ENCODE results near the gene SYNJ2BP. TPM values are rescaled to one million over a fixed set of nuclear protein-coding genes. Genes with fewer than 3 reads are reported as not detected.

SYNJ2BP gene
- total RNA-seq, 2 experiments from 2014 or later, result 4.4 to 4.8 TPM

- POLR2A ChIA-PET, result interaction anchor here (0.7 kb wide), 1 partner anchor 27 kb away, joined by 5 read pairs; no protein-coding TSS in a partner anchor
- CTCF ChIA-PET, result no interaction called here
These were observed 22.1 kb downstream of the SYNJ2BP start for GRCh38 chr14:70394674-70395306.

DNA sequence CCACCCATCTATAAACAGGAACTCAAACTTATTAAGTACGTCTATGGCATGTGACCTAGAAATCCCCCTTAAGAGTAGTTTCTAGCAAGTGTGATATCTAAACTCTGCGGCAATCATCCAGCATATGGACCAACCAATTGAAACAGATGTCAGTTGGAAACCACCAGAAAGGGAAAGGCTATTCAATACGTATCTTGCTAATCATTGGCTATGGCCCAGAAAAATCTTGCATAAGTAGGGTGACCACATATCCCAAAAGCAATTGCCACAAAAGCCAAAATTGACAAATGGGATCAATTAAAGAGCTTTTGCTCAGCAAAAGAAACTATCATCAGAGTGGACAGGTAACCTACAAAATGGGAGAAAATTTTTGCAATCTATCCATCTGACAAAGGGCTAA, 24.2 kb downstream of the SYNJ2BP start:
- CTCF ChIA-PET, result no interaction called here
- POLR2A ChIA-PET, result no interaction called here

DNA sequence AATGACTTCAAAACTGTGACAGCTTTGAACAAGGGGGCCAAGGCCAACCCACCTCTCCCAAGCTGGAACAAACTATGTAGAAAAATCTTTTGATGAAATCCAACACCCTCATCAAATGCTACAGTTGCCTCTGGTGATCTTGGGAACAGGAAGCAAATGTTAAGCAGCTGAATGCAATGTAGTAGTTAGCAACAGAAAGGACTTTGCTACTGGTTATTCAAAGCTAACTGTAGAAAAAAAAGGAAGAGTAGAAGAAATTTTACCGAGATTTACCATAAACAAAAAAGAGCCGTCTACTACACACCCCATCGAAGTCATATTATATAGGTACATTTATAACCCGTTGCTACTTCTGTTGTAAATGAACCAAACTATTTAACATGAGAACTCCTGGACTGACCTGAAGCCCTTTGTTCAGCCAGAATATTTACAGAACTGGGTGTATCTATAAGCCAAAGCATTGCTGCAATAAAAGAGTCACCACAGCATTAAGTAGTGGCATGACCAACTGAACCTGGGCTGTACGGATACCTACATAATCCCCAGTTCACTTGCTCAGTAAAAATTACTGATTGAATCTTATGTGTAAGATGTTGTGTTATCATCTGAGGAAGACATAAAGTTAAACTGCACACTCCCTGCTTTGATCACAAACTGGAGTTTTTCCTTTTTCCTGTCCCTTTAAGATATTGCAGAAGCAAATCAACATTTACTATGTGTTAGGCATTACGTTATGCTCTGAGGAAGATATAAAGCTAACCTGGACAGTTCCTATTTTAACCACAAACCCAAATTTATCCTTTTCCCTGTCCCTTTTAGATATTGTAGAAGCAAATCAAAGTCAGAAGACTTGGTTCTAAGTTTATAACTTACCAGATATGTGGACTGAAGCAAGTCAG, 25.1 kb downstream of the SYNJ2BP start:
- ChIA-PET CTCF (no interaction called here), POLR2A (no interaction called here)

- ChIA-PET POLR2A (no interaction called here), CTCF (no interaction called here)
These were observed 34.4 kb downstream of the SYNJ2BP start for GRCh38 chr14:70382536-70382935.

DNA sequence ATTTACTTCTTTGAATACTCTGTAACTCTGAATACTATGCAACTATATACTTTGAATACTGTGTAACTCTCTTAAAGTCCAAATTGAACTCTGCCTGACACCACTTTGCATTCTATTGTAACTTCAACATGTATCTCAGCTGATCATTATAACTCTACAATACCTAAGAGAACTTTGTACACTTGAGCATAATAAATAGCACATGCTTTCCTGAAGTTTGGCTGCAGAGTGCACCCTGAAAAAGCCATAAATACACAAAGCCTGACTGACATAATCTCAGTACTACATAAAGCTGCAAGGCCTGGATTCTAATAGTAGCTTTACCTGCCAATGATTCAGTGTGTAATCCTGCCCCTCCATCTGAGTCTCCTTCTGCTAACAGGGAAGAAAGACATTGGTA, 36.1 kb downstream of the SYNJ2BP start:
- ChIA-PET CTCF (no interaction called here), POLR2A (interaction anchor here (0.5 kb wide), 1 partner anchor 24 kb away, joined by 7 read pairs; no protein-coding TSS in a partner anchor)

DNA sequence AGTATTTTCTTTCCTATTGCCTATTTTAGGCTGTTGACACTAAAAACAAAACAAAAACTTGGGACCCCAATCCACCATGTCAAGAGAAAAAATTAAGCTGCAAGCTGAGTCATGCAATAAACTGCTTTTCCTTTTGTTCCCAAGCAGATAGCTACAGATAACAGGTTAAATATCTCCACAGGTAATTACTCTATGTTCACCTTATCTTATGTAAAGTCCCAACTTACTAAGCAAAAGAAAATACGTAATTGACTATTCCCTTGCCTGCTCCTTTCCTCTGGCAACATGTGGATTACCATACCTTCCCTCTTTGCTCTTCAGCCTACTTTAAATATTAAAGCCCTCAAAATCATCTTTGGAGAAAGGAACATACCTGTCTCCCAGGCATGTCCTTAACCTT, 38.2 kb downstream of the SYNJ2BP start:
- CTCF ChIA-PET, result no interaction called here
- POLR2A ChIA-PET, result no interaction called here

Other genes with a start within 250 kb of the SYNJ2BP start
- gene SLC8A3, start 228.1 kb downstream of the SYNJ2BP start, total RNA-seq, result under 1 TPM; 0.25 to 0.38 TPM
- 10 to 100 TPM; 87.2 to 91.3 TPM for gene COX16, start 57.4 kb downstream of the SYNJ2BP start, total RNA-seq
- gene ADAM21, start 35.1 kb upstream of the SYNJ2BP start, total RNA-seq, result under 1 TPM; 0.15 to 0.27 TPM
- gene ADAM20, start 117.9 kb upstream of the SYNJ2BP start, total RNA-seq, result under 1 TPM; 0.08 to 0.15 TPM
- gene MED6, start 183.6 kb upstream of the SYNJ2BP start, total RNA-seq, result 10 to 100 TPM; 57.1 to 58.3 TPM
- gene TTC9, start 224.8 kb upstream of the SYNJ2BP start, total RNA-seq, result 1 to 10 TPM; 5.6 to 5.7 TPM

Measured in activated CD8-positive, alpha-beta memory T cell treated with anti-CD3 and anti-CD28 coated beads for 36 hours (primary cell).